ENCODE measurements around the gene MRPL1. TPM values are rescaled to one million over a fixed set of nuclear protein-coding genes. Genes with fewer than 3 reads are reported as not detected.

MRPL1 gene
- polyA plus RNA-seq, 2 of the 4 experiments (the other 2 are of a cell fraction) = 24.6 to 62.3 TPM

DNA sequence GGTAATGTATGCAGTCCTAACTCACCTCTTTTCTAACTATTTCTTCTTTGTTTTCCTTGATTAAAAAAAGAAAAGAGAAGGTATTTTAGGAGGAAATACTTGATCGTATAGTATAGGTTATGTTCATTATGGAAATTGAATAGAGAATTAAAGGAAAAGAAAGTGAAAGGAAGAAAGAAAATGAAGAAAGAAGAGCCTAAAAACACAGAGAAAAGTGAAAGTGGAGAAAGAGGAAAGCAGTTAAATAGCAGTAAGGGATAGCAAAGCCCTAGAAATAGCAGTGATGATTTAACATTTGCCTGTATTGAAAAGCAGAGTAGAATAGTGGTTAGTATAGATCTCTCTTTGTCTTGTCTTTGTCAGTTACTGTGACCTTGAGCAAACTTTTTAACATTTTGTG is 37.0 kb downstream of the MRPL1 start:
- H3K4me2 ChIP-seq = no peak overlapping the region
- H3K9me3 ChIP-seq = no peaks in the 10 kb centered on the region
- no peak overlapping the region for H3K4me3 ChIP-seq
- ChIA-PET POLR2A (no interaction called here), CTCF (no interaction called here)
- ATAC-seq = no peak
- DNase-seq (ENCODE audit: low read depth in 1 of 2, low spot score in 1 of 2) = no peak
- H3K4me1 ChIP-seq = no peaks in the 10 kb centered on the region
- 100% methylated on average over 1 of the region's 1 CpG for WGBS (ENCODE audit: missing lambda C conversion rate)
- FAIRE-seq = no peak
- no peak overlapping the region for H3K27ac ChIP-seq
- TF ChIP-seq RNF2 (IDR thresholded peaks at IDR 0.05; ENCODE audit: borderline replicate concordance, low read depth) (no peak), ZFP36 (IDR thresholded peaks at IDR 0.05; ENCODE audit: borderline replicate concordance, partially characterized antibody) (no peak), ATOH8 (CRISPR knock-in tag; IDR thresholded peaks at IDR 0.05; ENCODE audit: low read depth) (no peak), NPAS2 (CRISPR knock-in tag; IDR thresholded peaks at IDR 0.05; ENCODE audit: borderline replicate concordance) (no peak), CEBPB (IDR thresholded peaks at IDR 0.05) (no peak), SREBF2 (IDR thresholded peaks at IDR 0.05) (no peak), JUN (IDR thresholded peaks at IDR 0.05) (no peak), ZNF302 (CRISPR knock-in tag; IDR thresholded peaks at IDR 0.05) (no peak), EP300 (IDR thresholded peaks at IDR 0.05) (no peak), HOXA7 (CRISPR knock-in tag; IDR thresholded peaks at IDR 0.05) (no peak), TP53 (CRISPR knock-in tag; IDR thresholded peaks at IDR 0.05) (no peak), RARB (CRISPR knock-in tag; IDR thresholded peaks at IDR 0.05) (no peak), HEYL (CRISPR knock-in tag; IDR thresholded peaks at IDR 0.05) (no peak), BHLHE40 (IDR thresholded peaks at IDR 0.05; ENCODE audit: low read depth, low read length) (no peak), HDAC2 (IDR thresholded peaks at IDR 0.05) (no peak), REST (IDR thresholded peaks at IDR 0.05) (no peak), ZSCAN20 (CRISPR knock-in tag; IDR thresholded peaks at IDR 0.05) (no peak), JUNB (IDR thresholded peaks at IDR 0.05) (no peak)
- TF ChIP-seq, protein P1, sequence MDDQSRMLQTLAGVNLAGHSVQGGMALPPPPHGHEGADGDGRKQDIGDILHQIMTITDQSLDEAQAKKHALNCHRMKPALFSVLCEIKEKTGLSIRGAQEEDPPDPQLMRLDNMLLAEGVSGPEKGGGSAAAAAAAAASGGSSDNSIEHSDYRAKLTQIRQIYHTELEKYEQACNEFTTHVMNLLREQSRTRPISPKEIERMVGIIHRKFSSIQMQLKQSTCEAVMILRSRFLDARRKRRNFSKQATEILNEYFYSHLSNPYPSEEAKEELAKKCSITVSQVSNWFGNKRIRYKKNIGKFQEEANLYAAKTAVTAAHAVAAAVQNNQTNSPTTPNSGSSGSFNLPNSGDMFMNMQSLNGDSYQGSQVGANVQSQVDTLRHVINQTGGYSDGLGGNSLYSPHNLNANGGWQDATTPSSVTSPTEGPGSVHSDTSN (IDR thresholded peaks at IDR 0.05) = no peak

DNA sequence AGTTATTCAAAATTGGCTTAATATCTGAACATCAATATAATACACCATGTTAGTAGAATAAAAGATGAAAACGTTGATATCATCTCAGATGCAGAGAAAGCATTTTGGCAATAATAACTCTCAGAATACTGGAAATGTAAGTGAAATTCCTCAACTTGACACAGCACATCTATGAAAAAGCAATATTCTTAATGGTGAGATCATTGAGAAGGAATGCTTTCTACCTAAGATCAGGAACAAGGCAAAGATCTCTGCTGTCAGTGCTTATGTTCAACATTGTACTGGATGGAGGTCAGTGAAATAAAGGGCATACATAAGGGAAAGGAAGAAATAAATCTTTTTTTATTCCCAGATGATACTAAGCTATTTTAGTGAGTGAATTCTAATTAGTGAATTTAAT is 40.6 kb downstream of the MRPL1 start:
- FAIRE-seq = no peak
- WGBS (ENCODE audit: missing lambda C conversion rate) = 68% methylated on average over 1 of the region's 1 CpG
- Histone ChIP-seq H3K9me3 (no peaks in the 10 kb centered on the region), H3K4me2 (no peak overlapping the region), H3K4me1 (no peaks in the 10 kb centered on the region), H3K4me3 (no peak overlapping the region), H3K27ac (no peak overlapping the region)
- ATAC-seq = no peak
- TF ChIP-seq TP53 (CRISPR knock-in tag; IDR thresholded peaks at IDR 0.05) = no peak
- no peak for TF ChIP-seq RCOR1 (IDR thresholded peaks at IDR 0.05; ENCODE audit: low read depth, low read length)
- TF ChIP-seq JUNB (IDR thresholded peaks at IDR 0.05) = no peak
- TF ChIP-seq, protein P2, sequence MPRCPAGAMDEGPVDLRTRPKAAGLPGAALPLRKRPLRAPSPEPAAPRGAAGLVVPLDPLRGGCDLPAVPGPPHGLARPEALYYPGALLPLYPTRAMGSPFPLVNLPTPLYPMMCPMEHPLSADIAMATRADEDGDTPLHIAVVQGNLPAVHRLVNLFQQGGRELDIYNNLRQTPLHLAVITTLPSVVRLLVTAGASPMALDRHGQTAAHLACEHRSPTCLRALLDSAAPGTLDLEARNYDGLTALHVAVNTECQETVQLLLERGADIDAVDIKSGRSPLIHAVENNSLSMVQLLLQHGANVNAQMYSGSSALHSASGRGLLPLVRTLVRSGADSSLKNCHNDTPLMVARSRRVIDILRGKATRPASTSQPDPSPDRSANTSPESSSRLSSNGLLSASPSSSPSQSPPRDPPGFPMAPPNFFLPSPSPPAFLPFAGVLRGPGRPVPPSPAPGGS (IDR thresholded peaks at IDR 0.05) = no peak
- TF ChIP-seq, protein P3, sequence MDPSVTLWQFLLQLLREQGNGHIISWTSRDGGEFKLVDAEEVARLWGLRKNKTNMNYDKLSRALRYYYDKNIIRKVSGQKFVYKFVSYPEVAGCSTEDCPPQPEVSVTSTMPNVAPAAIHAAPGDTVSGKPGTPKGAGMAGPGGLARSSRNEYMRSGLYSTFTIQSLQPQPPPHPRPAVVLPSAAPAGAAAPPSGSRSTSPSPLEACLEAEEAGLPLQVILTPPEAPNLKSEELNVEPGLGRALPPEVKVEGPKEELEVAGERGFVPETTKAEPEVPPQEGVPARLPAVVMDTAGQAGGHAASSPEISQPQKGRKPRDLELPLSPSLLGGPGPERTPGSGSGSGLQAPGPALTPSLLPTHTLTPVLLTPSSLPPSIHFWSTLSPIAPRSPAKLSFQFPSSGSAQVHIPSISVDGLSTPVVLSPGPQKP (IDR thresholded peaks at IDR 0.05; ENCODE audit: low read depth, low read length) = no peak
- TF ChIP-seq CBX2 (IDR thresholded peaks at IDR 0.05; ENCODE audit: borderline replicate concordance, low read depth) = no peak
- no peak for DNase-seq (ENCODE audit: low read depth in 1 of 2, low spot score in 1 of 2)
- ChIA-PET CTCF (interaction anchor here (1.0 kb wide), 1 partner anchor 83 kb away, joined by 3 read pairs; no protein-coding TSS in a partner anchor), POLR2A (no interaction called here)

Measured in A549 (cell line).